Kidney (tissue), 14 donors: ENCODE data around the gene PPP1R37. TPM values are rescaled to one million over a fixed set of nuclear protein-coding genes. Genes with fewer than 3 reads are reported as not detected.

Experiments
- DNase-seq, 5 donors: peaks; one replicate each; pipeline ENCODE4 v3.0.0-alpha.2; 2013 to 2020
- FAIRE-seq: peaks from 2 replicates; lab custom pipeline; 2012; peaks lifted over from hg19 to GRCh38; lab: Jason Lieb, UNC
- H3K27ac ChIP-seq, 2 donors: one replicate each; pipeline ENCODE4 v1.7.0; 2013; ENCODE audit warnings: low read depth in 2 of 2, low read length in 2 of 2, inconsistent platforms in 1 of 2
- H3K27me3 ChIP-seq: one replicate; pipeline ENCODE4 v1.7.1; 2013; ENCODE audit warnings: low read length, inconsistent platforms; ENCODE audit not compliant: control insufficient read depth, insufficient read depth
- H3K36me3 ChIP-seq, 3 donors: one replicate each; pipeline versions ENCODE4 v1.7.0 to v1.7.1; 2013; ENCODE audit warnings: low read length in 3 of 3, control low read depth in 1 of 3, inconsistent platforms in 1 of 3; ENCODE audit not compliant: insufficient read depth in 3 of 3, control insufficient read depth in 2 of 3
- H3K4me1 ChIP-seq, 3 donors: one replicate each; pipeline versions ENCODE4 v1.7.0 to v1.7.1; 2013; ENCODE audit warnings: low read length in 3 of 3, inconsistent platforms in 1 of 3, low read depth in 1 of 3; ENCODE audit not compliant: control insufficient read depth in 2 of 3, insufficient read depth in 2 of 3
- H3K4me3 ChIP-seq, 3 donors: one replicate each; pipeline versions ENCODE4 v1.7.0 to v1.8.1; 2013; ENCODE audit warnings: low read length in 3 of 3, control low read depth in 1 of 3, inconsistent platforms in 1 of 3
- H3K9ac ChIP-seq, 3 donors: one replicate each; pipeline versions ENCODE4 v1.7.0 to v1.7.1; 2013; ENCODE audit warnings: low read length in 3 of 3, control low read depth in 1 of 3, inconsistent platforms in 1 of 3
- H3K9me3 ChIP-seq, 3 donors: one replicate each; pipeline versions ENCODE4 v1.7.0 to v1.7.1; 2013; ENCODE audit warnings: low read length in 3 of 3, control low read depth in 1 of 3, inconsistent platforms in 1 of 3; ENCODE audit not compliant: control insufficient read depth in 2 of 3, insufficient read depth in 1 of 3
- intact Hi-C: fragments of 100-400 bp; cut with DNase I; formaldehyde crosslinking; loops from one replicate; pipeline ENCODE4 v1.11.1; 2022
- polyA plus RNA-seq: library from polyadenylated mRNA; stranded (reverse); fragments of 350-450 nt; fragmentation: Illumina TruSeq; extraction: RNeasy Lipid Tissue Mini Kit (QIAGEN cat#74804); gene quantifications from one replicate; pipeline ENCODE4 v1.2.3, GENCODE V29; 2014; ENCODE audit warnings: low read depth, low replicate concordance; ENCODE audit not compliant: insufficient read depth
- total RNA-seq: library from RNA; stranded (reverse); fragmentation: NEBNext Ultra II Directional; extraction: Animal tissue kit (Norgen Biotek cat#: 25700); gene quantifications from one replicate; pipeline ENCODE4 v1.2.1, GENCODE V29; 2021
- TF ChIP-seq, protein P1 (sequence below): IDR thresholded peaks from 3 replicates; pipeline ENCODE4 v1.5.1; 2012; ENCODE audit warnings: mild to moderate bottlenecking, moderate library complexity, borderline replicate concordance; ENCODE audit not compliant: insufficient read depth; ENCODE audit errors: extremely low read depth
- donor health status: control.
- donor health status: control.
- donor health status: control.
- donor health status: control.
- donor health status: control.
- donor health status: DM: yes; HTN: yes; CAD: no.
- donor health status: Normal renal cell carcinoma (clear cell type).

PPP1R37 gene
- total and polyA plus RNA-seq, 2 donors from 2014 or later: 21.6 to 33.0 TPM

DNA sequence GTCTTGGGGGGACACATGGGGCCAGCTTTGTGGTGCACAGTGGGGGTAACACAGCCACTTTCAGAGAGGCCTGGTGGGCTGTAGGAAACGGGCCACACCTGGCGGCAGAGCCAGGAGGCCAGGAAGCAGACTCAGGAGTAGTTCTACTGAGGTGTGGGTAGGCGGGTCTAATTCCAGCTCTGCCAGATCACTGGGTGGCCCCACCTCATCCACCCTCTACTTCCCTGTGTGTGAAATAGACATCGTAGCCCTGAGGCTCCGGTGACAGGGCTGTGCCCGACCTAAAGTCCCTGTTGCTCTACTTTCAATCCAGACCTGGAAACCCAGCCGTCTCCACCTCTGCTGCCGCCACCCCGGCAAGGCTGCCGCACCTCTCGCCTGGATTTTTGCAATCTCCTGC lies 63.8 kb downstream of the PPP1R37 start:
- no peak overlapping the region for H3K9ac ChIP-seq
- no peak overlapping the region for H3K4me3 ChIP-seq
- peaks cover 12% of the 10 kb centered on the region for H3K27me3 ChIP-seq
- no peak for DNase-seq
- TF ChIP-seq, protein P1, sequence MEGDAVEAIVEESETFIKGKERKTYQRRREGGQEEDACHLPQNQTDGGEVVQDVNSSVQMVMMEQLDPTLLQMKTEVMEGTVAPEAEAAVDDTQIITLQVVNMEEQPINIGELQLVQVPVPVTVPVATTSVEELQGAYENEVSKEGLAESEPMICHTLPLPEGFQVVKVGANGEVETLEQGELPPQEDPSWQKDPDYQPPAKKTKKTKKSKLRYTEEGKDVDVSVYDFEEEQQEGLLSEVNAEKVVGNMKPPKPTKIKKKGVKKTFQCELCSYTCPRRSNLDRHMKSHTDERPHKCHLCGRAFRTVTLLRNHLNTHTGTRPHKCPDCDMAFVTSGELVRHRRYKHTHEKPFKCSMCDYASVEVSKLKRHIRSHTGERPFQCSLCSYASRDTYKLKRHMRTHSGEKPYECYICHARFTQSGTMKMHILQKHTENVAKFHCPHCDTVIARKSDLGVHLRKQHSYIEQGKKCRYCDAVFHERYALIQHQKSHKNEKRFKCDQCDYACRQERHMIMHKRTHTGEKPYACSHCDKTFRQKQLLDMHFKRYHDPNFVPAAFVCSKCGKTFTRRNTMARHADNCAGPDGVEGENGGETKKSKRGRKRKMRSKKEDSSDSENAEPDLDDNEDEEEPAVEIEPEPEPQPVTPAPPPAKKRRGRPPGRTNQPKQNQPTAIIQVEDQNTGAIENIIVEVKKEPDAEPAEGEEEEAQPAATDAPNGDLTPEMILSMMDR: no peak
- no peaks in the 10 kb centered on the region for H3K9me3 ChIP-seq
- no peak overlapping the region for H3K27ac ChIP-seq
- H3K4me1 ChIP-seq: peaks cover 0 to 20% (median 0%) of the 10 kb centered on the region in 3 donors
- FAIRE-seq: no peak
- intact Hi-C loops: no loop called here
- H3K36me3 ChIP-seq: no peaks in the 10 kb centered on the region

DNA sequence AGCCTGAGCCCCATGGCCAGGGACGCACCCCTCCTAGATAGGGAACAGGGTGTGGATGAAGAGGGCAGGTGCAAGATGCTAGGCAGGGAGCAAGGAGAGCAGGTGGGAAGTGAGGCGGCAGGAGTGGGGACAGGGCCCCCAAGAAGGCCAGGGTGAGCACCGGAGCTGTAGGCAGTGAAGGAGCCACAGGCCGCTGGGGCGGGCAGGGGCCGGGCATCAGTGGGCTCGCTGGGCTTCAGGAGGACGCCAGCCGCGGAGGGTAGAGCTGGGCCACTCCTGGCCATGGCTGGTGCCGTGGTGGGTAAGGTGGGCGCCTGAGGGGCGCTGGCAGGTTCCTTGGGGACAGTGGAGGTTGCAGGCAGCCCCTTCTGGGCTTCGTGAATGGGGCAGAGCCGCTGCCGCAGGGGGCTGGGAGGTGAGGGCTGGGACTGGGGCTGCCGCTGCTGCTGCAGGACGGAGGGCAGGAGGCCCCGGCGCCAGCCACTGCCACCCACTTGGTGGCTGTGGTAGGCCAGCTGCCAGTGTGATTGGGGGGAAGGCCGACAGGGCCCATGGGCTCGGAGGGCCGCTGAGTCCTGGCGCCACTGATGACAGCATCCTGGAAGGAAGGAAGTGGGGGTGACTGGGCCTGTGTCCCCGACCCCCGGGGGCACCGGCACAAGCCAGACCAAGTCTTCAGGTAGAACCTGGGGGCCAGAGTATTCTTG lies 65.7 kb downstream of the PPP1R37 start:
- Histone ChIP-seq H3K4me3 (no peak overlapping the region), H3K27me3 (peaks cover 7% of the 10 kb centered on the region), H3K36me3 (no peaks in the 10 kb centered on the region), H3K27ac (no peak overlapping the region), H3K4me1 (peaks cover 0 to 3% (median 0%) of the 10 kb centered on the region in 3 donors), H3K9me3 (no peaks in the 10 kb centered on the region), H3K9ac (no peak overlapping the region)
- FAIRE-seq: no peak
- intact Hi-C loops: no loop called here
- TF ChIP-seq, protein P1: no peak
- DNase-seq: peak in 1 of 5 donors; percentile 61

DNA sequence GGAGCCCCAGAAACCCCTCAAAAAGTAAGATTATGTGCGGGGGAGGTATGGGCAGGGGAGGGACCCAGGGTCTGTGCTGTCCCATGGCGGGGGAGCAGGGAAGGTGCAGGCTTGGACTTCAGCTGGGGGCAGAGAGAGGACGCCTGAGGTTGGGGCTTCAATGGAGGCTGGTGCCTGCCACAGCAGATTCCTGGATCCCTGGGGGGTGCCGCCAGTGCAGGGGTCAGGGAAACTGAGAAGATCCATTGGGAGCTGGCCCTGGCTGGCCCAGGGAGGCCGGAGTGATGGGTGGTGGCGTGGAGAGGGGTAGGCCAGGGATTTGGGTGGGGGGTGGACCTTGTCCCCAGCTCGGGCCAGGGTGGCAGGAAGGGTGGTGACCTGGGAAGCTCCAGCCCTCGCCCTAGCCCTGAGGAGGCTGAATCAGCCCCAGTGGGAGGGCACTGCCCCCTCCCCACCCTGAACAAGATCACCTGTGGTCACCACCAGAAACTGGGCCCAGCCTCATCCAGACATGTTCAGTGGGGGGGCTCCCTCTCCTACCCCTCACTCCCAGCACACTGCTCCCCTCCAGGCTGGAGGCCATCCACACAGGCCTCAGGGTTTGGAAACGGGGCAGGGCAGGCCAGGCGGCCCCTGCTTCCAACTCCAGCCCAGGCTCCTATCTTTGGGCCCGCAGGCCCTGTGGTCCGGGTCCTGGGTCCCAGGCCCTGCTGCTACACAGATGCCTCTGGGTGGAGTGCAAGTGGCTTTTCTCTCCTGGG lies 66.4 kb downstream of the PPP1R37 start:
- no peak overlapping the region for H3K27ac ChIP-seq
- H3K36me3 ChIP-seq: no peaks in the 10 kb centered on the region
- TF ChIP-seq, protein P1: no peak
- FAIRE-seq (no peak), DNase-seq (no peak)
- no peak overlapping the region for H3K9ac ChIP-seq
- peaks cover 2% of the 10 kb centered on the region for H3K27me3 ChIP-seq
- intact Hi-C loops: no loop called here
- H3K9me3 ChIP-seq: no peaks in the 10 kb centered on the region
- H3K4me1 ChIP-seq: peaks cover 0 to 2% (median 0%) of the 10 kb centered on the region in 3 donors
- H3K4me3 ChIP-seq: no peak overlapping the region
